H1 (cell line): ENCODE data around the gene CTNND2. TPM values are rescaled to one million over a fixed set of nuclear protein-coding genes. Genes with fewer than 3 reads are reported as not detected.

ENCODE experiments used
- CTCF ChIA-PET: fragments of 300-600 bp; sonication (Branson Sonifier 250); formaldehyde crosslinking; loops from one replicate; lab custom pipeline; 2021; ENCODE audit not compliant: partially characterized antibody; lab: Charles Lee
- POLR2A ChIA-PET: fragments of 300-600 bp; sonication (Branson Sonifier 250); formaldehyde crosslinking; loops from one replicate; lab custom pipeline; 2021; ENCODE audit warnings: inconsistent platforms; ENCODE audit not compliant: partially characterized antibody; lab: Charles Lee
- DNase-seq, 2 experiments: peaks; one replicate each; pipeline versions ENCODE4 v3.0.0 to v3.0.0-alpha.2; 2010 to 2022; ENCODE audit warnings: low spot score in 2 of 2, low read depth in 1 of 2, mixed read lengths in 1 of 2
- FAIRE-seq: peaks from 2 replicates; lab custom pipeline; 2011; peaks lifted over from hg19 to GRCh38; lab: Jason Lieb, UNC
- H2AFZ ChIP-seq: 2 replicates; pipeline ENCODE4 v1.8.1; 2012; ENCODE audit warnings: low read length, inconsistent platforms
- H2AK5ac ChIP-seq: 2 replicates; pipeline ENCODE4 v1.6.1; 2013; ENCODE audit warnings: low read depth, low read length
- H2BK120ac ChIP-seq: replicated peaks from 2 replicates; pipeline ENCODE3; 2013; ENCODE audit warnings: low read depth, low read length, inconsistent platforms
- H2BK12ac ChIP-seq: 2 replicates; pipeline ENCODE4 v1.6.1; 2013; ENCODE audit warnings: low read depth, low read length
- H2BK15ac ChIP-seq: 2 replicates; pipeline ENCODE4 v1.6.1; 2013; ENCODE audit warnings: low read length
- H2BK20ac ChIP-seq: 2 replicates; pipeline ENCODE4 v1.6.1; 2013; ENCODE audit warnings: low read length
- H2BK5ac ChIP-seq: 2 replicates; pipeline ENCODE4 v1.6.1; 2013; ENCODE audit warnings: low read depth, low read length
- H3K14ac ChIP-seq: 2 replicates; pipeline ENCODE4 v1.6.1; 2013; ENCODE audit warnings: inconsistent platforms; ENCODE audit not compliant: insufficient read length
- H3K18ac ChIP-seq: 2 replicates; pipeline ENCODE4 v1.6.1; 2013; ENCODE audit warnings: low read length; ENCODE audit errors: extremely low read depth
- H3K23ac ChIP-seq: 2 replicates; pipeline ENCODE4 v1.6.1; 2013; ENCODE audit warnings: inconsistent platforms; ENCODE audit not compliant: insufficient read length
- H3K23me2 ChIP-seq: 2 replicates; pipeline ENCODE4 v1.6.1; 2013; ENCODE audit warnings: low read depth, low read length
- H3K27ac ChIP-seq: 2 replicates; pipeline ENCODE4 v1.6.1; 2011; ENCODE audit warnings: low read depth, low read length, inconsistent platforms
- H3K27me3 ChIP-seq, 4 experiments: replicated peaks in 1 of 4; 1 replicate in 1 of 4; 2 replicates in 3 of 4; pipeline versions ENCODE4 v1.6.1 to v1.8.1; 2011 to 2013; ENCODE audit warnings: low read length in 3 of 4, mild to moderate bottlenecking in 3 of 4, inconsistent platforms in 2 of 4, mixed read lengths in 2 of 4, moderate library complexity in 1 of 4; ENCODE audit not compliant: control insufficient read depth in 3 of 4, insufficient read depth in 3 of 4; ENCODE audit errors: extremely low read depth in 1 of 4
- H3K36me3 ChIP-seq, 4 experiments: 2 replicates each; pipeline versions ENCODE4 v1.6.1 to v1.8.1; 2011 to 2013; ENCODE audit warnings: mild to moderate bottlenecking in 4 of 4, low read length in 3 of 4, moderate library complexity in 2 of 4, control low read depth in 1 of 4, inconsistent platforms in 1 of 4; ENCODE audit not compliant: insufficient read depth in 4 of 4, control insufficient read depth in 2 of 4
- H3K4ac ChIP-seq: replicated peaks from 2 replicates; pipeline ENCODE3; 2013; ENCODE audit warnings: low read length, low read depth, mixed read lengths, inconsistent platforms; ENCODE audit not compliant: insufficient read length
- H3K4me1 ChIP-seq, 4 experiments: replicated peaks in 1 of 4; 1 replicate in 1 of 4; 2 replicates in 3 of 4; pipeline versions ENCODE4 v1.6.1 to v1.8.1; 2011 to 2013; ENCODE audit warnings: low read length in 3 of 4, inconsistent platforms in 2 of 4, mixed read lengths in 1 of 4; ENCODE audit not compliant: insufficient read depth in 4 of 4, control insufficient read depth in 3 of 4
- H3K4me2 ChIP-seq, 2 experiments: 2 replicates each; pipeline versions ENCODE4 v1.6.1 to v1.8.1; 2011 to 2013; ENCODE audit warnings: low read depth in 2 of 2, low read length in 2 of 2, control low read depth in 1 of 2, inconsistent platforms in 1 of 2, mild to moderate bottlenecking in 1 of 2; ENCODE audit not compliant: insufficient read depth in 1 of 2
- H3K4me3 ChIP-seq, 4 experiments: fragments of 200-600, 300-600 bp in 1 of 4; sonication (generic), shearing (Covaris generic), sonication (Bioruptor Twin) in 1 of 4; 2 replicates each; pipeline versions ENCODE4 v1.5.1 to v1.8.1; 2011 to 2016; ENCODE audit warnings: low read length in 4 of 4, low read depth in 3 of 4, control low read depth in 2 of 4, inconsistent platforms in 2 of 4, mild to moderate bottlenecking in 2 of 4, mixed read lengths in 1 of 4, moderate library complexity in 1 of 4; ENCODE audit not compliant: insufficient read depth in 2 of 4; ENCODE audit errors: extremely low read depth in 1 of 4
- H3K56ac ChIP-seq: replicated peaks from 2 replicates; pipeline ENCODE3; 2013; ENCODE audit warnings: low read depth, mild to moderate bottlenecking, mixed read lengths, low read length, inconsistent platforms; ENCODE audit not compliant: insufficient read length
- H3K79me1 ChIP-seq: 2 replicates; pipeline ENCODE4 v1.6.1; 2013; ENCODE audit warnings: low read depth, low read length, control low read depth
- H3K79me2 ChIP-seq, 2 experiments: 2 replicates each; pipeline versions ENCODE4 v1.6.1 to v1.8.1; 2012 to 2013; ENCODE audit warnings: low read length in 2 of 2, mild to moderate bottlenecking in 2 of 2, inconsistent platforms in 1 of 2; ENCODE audit not compliant: insufficient read depth in 2 of 2, control insufficient read depth in 1 of 2
- H3K9ac ChIP-seq, 4 experiments: replicated peaks in 1 of 4; 1 replicate in 1 of 4; 2 replicates in 3 of 4; pipeline versions ENCODE4 v1.6.1 to v1.8.1; 2011 to 2013; ENCODE audit warnings: low read depth in 3 of 4, low read length in 3 of 4, control low read depth in 2 of 4, mild to moderate bottlenecking in 2 of 4, moderate library complexity in 2 of 4, inconsistent platforms in 1 of 4; ENCODE audit errors: extremely low read depth in 1 of 4
- H3K9me3 ChIP-seq, 2 experiments: 2 replicates each; pipeline versions ENCODE4 v1.6.1 to v1.8.1; 2012 to 2013; ENCODE audit warnings: mild to moderate bottlenecking in 2 of 2, moderate library complexity in 2 of 2, control low read depth in 1 of 2, inconsistent platforms in 1 of 2, low read depth in 1 of 2, low read length in 1 of 2, mixed read lengths in 1 of 2; ENCODE audit not compliant: insufficient read depth in 2 of 2
- H4K20me1 ChIP-seq, 2 experiments: replicated peaks in 1 of 2; 2 replicates each; pipeline versions ENCODE3 to v1.8.1; 2011 to 2013; ENCODE audit warnings: inconsistent platforms in 2 of 2, low read length in 2 of 2, mild to moderate bottlenecking in 1 of 2; ENCODE audit not compliant: insufficient read depth in 2 of 2, control insufficient read depth in 1 of 2
- H4K5ac ChIP-seq: 2 replicates; pipeline ENCODE4 v1.6.1; 2013; ENCODE audit warnings: low read length, low read depth, mixed read lengths, inconsistent platforms; ENCODE audit not compliant: insufficient read length
- H4K8ac ChIP-seq: 2 replicates; pipeline ENCODE4 v1.8.0; 2013; ENCODE audit warnings: mild to moderate bottlenecking, moderate library complexity, low read length, inconsistent platforms; ENCODE audit not compliant: insufficient read depth; ENCODE audit errors: extremely low read depth
- H4K91ac ChIP-seq: replicated peaks from 2 replicates; pipeline ENCODE3; 2013; ENCODE audit warnings: low read length, mixed read lengths, inconsistent platforms; ENCODE audit not compliant: insufficient read length
- BACH1 ChIP-seq: IDR thresholded peaks from 2 replicates; pipeline ENCODE4 v1.6.1; 2012; ENCODE audit warnings: low read length, improper control_type of control experiment
- CBX8 ChIP-seq: fragments of 300-800, 300-1000 bp; sonication (generic); IDR thresholded peaks from 2 replicates; pipeline ENCODE4 v1.7.1; 2016; ENCODE audit warnings: low read depth, low read length, borderline replicate concordance
- CREB1 ChIP-seq: IDR thresholded peaks from 2 replicates; pipeline ENCODE4 v1.6.1; 2012; ENCODE audit warnings: inconsistent platforms
- CTBP2 ChIP-seq: IDR thresholded peaks from 2 replicates; pipeline ENCODE4 v1.7.0; 2011; ENCODE audit warnings: borderline replicate concordance, mild to moderate bottlenecking, moderate library complexity, mixed read lengths, low read length; ENCODE audit not compliant: insufficient read depth, insufficient read length
- E2F6 ChIP-seq: IDR thresholded peaks from 2 replicates; pipeline ENCODE4 v1.6.1; 2012; ENCODE audit warnings: inconsistent platforms
- GTF2F1 ChIP-seq: IDR thresholded peaks from 2 replicates; pipeline ENCODE4 v1.6.1; 2012; ENCODE audit warnings: low read depth, low read length, improper control_type of control experiment, borderline replicate concordance
- MAX ChIP-seq: IDR thresholded peaks from 2 replicates; pipeline ENCODE4 v1.6.1; 2012; ENCODE audit warnings: inconsistent platforms
- SAP30 ChIP-seq: fragments of 300-600 bp; sonication (generic); IDR thresholded peaks from 2 replicates; pipeline ENCODE4 v1.7.1; 2012; ENCODE audit warnings: low read length, moderate library complexity, mild to moderate bottlenecking, inconsistent platforms; ENCODE audit not compliant: insufficient read depth, insufficient replicate concordance
- SIX5 ChIP-seq: IDR thresholded peaks from 2 replicates; pipeline ENCODE4 v1.6.1; 2011; ENCODE audit warnings: mild to moderate bottlenecking, low read depth, low read length
- SP2 ChIP-seq: IDR thresholded peaks from 2 replicates; pipeline ENCODE4 v1.6.1; 2012; ENCODE audit warnings: mild to moderate bottlenecking, low read length, inconsistent platforms
- WGBS, 2 experiments: shearing (Covaris generic) in 1 of 2; methylation state at CpG; one replicate each; pipeline versions ENCODE4 v1.1.6 to v1.1.7; 2013 to 2015; ENCODE audit warnings: low lambda C conversion rate in 2 of 2, mixed read lengths in 2 of 2, inconsistent platforms in 1 of 2, low coverage in 1 of 2, missing lambda C conversion rate in 1 of 2; ENCODE audit not compliant: insufficient replicate concordance in 2 of 2, insufficient coverage in 1 of 2, insufficient read length in 1 of 2; ENCODE audit errors: extremely low coverage in 1 of 2, missing lambda C conversion rate in 1 of 2; 5-methylcytosine and 5-hydroxymethylcytosine counted together
- polyA plus RNA-seq, 7 experiments: library from polyadenylated mRNA; depleted of rRNA in 3 of 7; stranded (reverse) in 5 of 7; unstranded in 2 of 7; fragments of >200 nt in 5 of 7; fragments of 200-250 nt in 2 of 7; gene quantifications; 1 replicate in 5 of 7; 2 replicates in 1 of 7; 4 replicates in 1 of 7; pipeline versions ENCODE4 v1.2.1 to v1.2.3, GENCODE V29; 2011 to 2013; ENCODE audit warnings: missing spikeins in 2 of 7, mixed read lengths in 2 of 7
- total RNA-seq: library from RNA; stranded (reverse); fragmentation: NEBNext Ultra II Directional; extraction: Animal tissue kit (Norgen Biotek cat#: 25700); gene quantifications from 2 replicates; pipeline ENCODE4 v1.2.1, GENCODE V29; 2021

Gene CTNND2
- total and polyA plus RNA-seq, 2 of the 8 experiments (the other 6 are each of a cell fraction or from before 2014, with no cell fraction given): 7.4 to 14.2 TPM

- DNase-seq (no peak), FAIRE-seq (no peak)
- Histone ChIP-seq H3K9ac (no peak overlapping the region), H3K36me3 (no peaks in the 10 kb centered on the region), H3K79me1 (no peaks in the 10 kb centered on the region), H2BK20ac (no peak overlapping the region), H2AFZ (no peak overlapping the region), H2BK120ac (no peak overlapping the region), H3K4me2 (no peak overlapping the region), H4K20me1 (no peaks in the 10 kb centered on the region), H3K27ac (no peak overlapping the region), H4K91ac (no peak overlapping the region), H2BK12ac (no peak overlapping the region), H3K23ac (no peak overlapping the region), H3K79me2 (no peaks in the 10 kb centered on the region), H3K4me3 (no peak overlapping the region), H3K4ac (no peak overlapping the region), H3K18ac (no peak overlapping the region), H4K8ac (peak overlapping the region; percentile 26; the same call in 1 of the 2 replicates), H3K23me2 (no peaks in the 10 kb centered on the region), H3K4me1 (peaks cover 0 to 9% (median 1%) of the 10 kb centered on the region in 4 experiments; a peak in 3 of 7 replicates), H3K9me3 (no peaks in the 10 kb centered on the region), H2BK5ac (no peak overlapping the region), H4K5ac (no peak overlapping the region), H3K27me3 (no peaks in the 10 kb centered on the region), H2AK5ac (no peak overlapping the region), H2BK15ac (no peak overlapping the region), H3K56ac (no peak overlapping the region), H3K14ac (no peak overlapping the region)
- POLR2A ChIA-PET: no interaction called here
- CTCF ChIA-PET: interaction anchor here (1.5 kb wide), 1 partner anchor 80 kb away, joined by 4 read pairs; no protein-coding TSS in a partner anchor
- WGBS, 2 experiments: 89% methylated on average over 14 of the region's 14 CpGs; no CpG with 5 or more reads in 1 of the 2 experiments
- TF ChIP-seq BACH1 (no peak), SP2 (no peak), SIX5 (no peak), CBX8 (no peak), CTBP2 (no peak), GTF2F1 (no peak), CREB1 (no peak), MAX (no peak), E2F6 (no peak), SAP30 (no peak)
Observed at GRCh38 chr5:10936081-10936855, 968.0 kb downstream of the CTNND2 start.
